Measurements from ENCODE around the gene LSR. TPM values are rescaled to one million over a fixed set of nuclear protein-coding genes. Genes with fewer than 3 reads are reported as not detected.

LSR gene
- total RNA-seq, 3 donors from 2014 or later, result 123 to 302 (median 289) TPM

- Histone ChIP-seq H3K36me3 (ENCODE audit: low read depth) (no peaks in the 10 kb centered on the region), H3K4me3 (no peak overlapping the region), H3K9me3 (no peaks in the 10 kb centered on the region), H3K4me1 (ENCODE audit: low read depth) (no peaks in the 10 kb centered on the region)
- DNase-seq (no peak), ATAC-seq (no peak)
- TF ChIP-seq CTCF (IDR thresholded peaks at IDR 0.05), result no peak
- intact Hi-C loops (cut with DNase I, micrococcal nuclease), result no loop called here
Observed at GRCh38 chr19:35287713-35288112, 38.9 kb downstream of the LSR start.

GRCh38 chr19:35288331-35288730 lies 39.5 kb downstream of the LSR start:
- DNase-seq (no peak), ATAC-seq (no peak)
- Histone ChIP-seq H3K4me1 (ENCODE audit: low read depth) (no peaks in the 10 kb centered on the region), H3K9me3 (no peaks in the 10 kb centered on the region), H3K36me3 (ENCODE audit: low read depth) (no peaks in the 10 kb centered on the region), H3K4me3 (no peak overlapping the region)
- intact Hi-C loops (cut with DNase I, micrococcal nuclease), result no loop called here
- no peak for TF ChIP-seq CTCF (IDR thresholded peaks at IDR 0.05)

GRCh38 chr19:35288906-35289305 lies 40.1 kb downstream of the LSR start:
- no peaks in the 10 kb centered on the region for H3K36me3 ChIP-seq (ENCODE audit: low read depth)
- ATAC-seq, result no peak

GRCh38 chr19:35290381-35291127 lies 41.8 kb downstream of the LSR start:
- no peaks in the 10 kb centered on the region for H3K36me3 ChIP-seq (ENCODE audit: low read depth)
- intact Hi-C loops (cut with DNase I, micrococcal nuclease), result no loop called here
- TF ChIP-seq CTCF (IDR thresholded peaks at IDR 0.05), result no peak
- no peaks in the 10 kb centered on the region for H3K9me3 ChIP-seq
- no peak for ATAC-seq
- no peaks in the 10 kb centered on the region for H3K4me1 ChIP-seq (ENCODE audit: low read depth)
- DNase-seq, result no peak
- H3K4me3 ChIP-seq, result no peak overlapping the region

More at GRCh38 chr19:35288906-35289305, 40.1 kb downstream of the LSR start:
- H3K4me1 ChIP-seq (ENCODE audit: low read depth), result no peaks in the 10 kb centered on the region
- TF ChIP-seq CTCF (IDR thresholded peaks at IDR 0.05), result no peak
- intact Hi-C loops (cut with DNase I, micrococcal nuclease), result no loop called here
- H3K9me3 ChIP-seq, result no peaks in the 10 kb centered on the region
- H3K4me3 ChIP-seq, result no peak overlapping the region
- DNase-seq, result no peak

GRCh38 chr19:35291259-35291658 lies 42.5 kb downstream of the LSR start:
- intact Hi-C loops (cut with DNase I, micrococcal nuclease), result no loop called here
- H3K4me1 ChIP-seq (ENCODE audit: low read depth), result no peaks in the 10 kb centered on the region
- H3K9me3 ChIP-seq, result no peaks in the 10 kb centered on the region
- no peak for ATAC-seq
- no peak overlapping the region for H3K4me3 ChIP-seq
- no peak for DNase-seq
- no peaks in the 10 kb centered on the region for H3K36me3 ChIP-seq (ENCODE audit: low read depth)
- no peak for TF ChIP-seq CTCF (IDR thresholded peaks at IDR 0.05)
